Transverse colon (tissue), 4 donors: ENCODE data around the gene NDUFS3. TPM values are rescaled to one million over a fixed set of nuclear protein-coding genes. Genes with fewer than 3 reads are reported as not detected.

Experiments
- DNase-seq: peaks from one replicate; pipeline ENCODE4 v3.0.0-alpha.2; 2019
- H3K27ac ChIP-seq, 4 donors: fragments of 200-600 bp; sonication (generic); 2 replicates each; pipeline ENCODE4 v1.5.1; 2016 to 2018; ENCODE audit warnings: inconsistent platforms in 4 of 4
- H3K27me3 ChIP-seq: fragments of 200-600 bp; sonication (generic); 2 replicates; pipeline ENCODE4 v1.5.1; 2017; ENCODE audit warnings: inconsistent platforms
- H3K36me3 ChIP-seq, 4 donors: fragments of 200-600 bp; sonication (generic); 2 replicates each; pipeline ENCODE4 v1.5.1; 2017 to 2019; ENCODE audit warnings: inconsistent platforms in 4 of 4
- H3K4me1 ChIP-seq, 4 donors: fragments of 200-600 bp; sonication (generic); 2 replicates each; pipeline ENCODE4 v1.5.1; 2017 to 2020; ENCODE audit warnings: inconsistent platforms in 4 of 4
- H3K4me3 ChIP-seq, 4 donors: fragments of 200-600 bp; sonication (generic); 1 replicate in 1 of 4; 2 replicates in 3 of 4; pipeline versions ENCODE4 v1.5.1 to v1.6.1; 2017 to 2019; ENCODE audit warnings: inconsistent platforms in 4 of 4
- H3K9me3 ChIP-seq, 2 donors: fragments of 200-600 bp; sonication (generic); 2 replicates each; pipeline ENCODE4 v1.5.1; 2017 to 2019; ENCODE audit warnings: inconsistent platforms in 2 of 2
- EP300 ChIP-seq: sonication (generic); formaldehyde crosslinking; IDR thresholded peaks from one replicate; pipeline ENCODE4 v1.6.1; 2017; ENCODE audit warnings: antibody characterized with exemption, low read depth
- POLR2A ChIP-seq: fragments of 450-650 bp; IDR thresholded peaks from one replicate; pipeline ENCODE4 v1.6.1; 2016; ENCODE audit warnings: antibody characterized with exemption, mild to moderate bottlenecking, moderate library complexity
- POLR2AphosphoS5 ChIP-seq, 3 donors: sonication (generic); formaldehyde crosslinking; IDR thresholded peaks; one replicate each; pipeline ENCODE4 v1.6.1; 2016; ENCODE audit warnings: antibody characterized with exemption in 3 of 3
- WGBS, 2 donors: methylation state at CpG; one replicate each; pipeline ENCODE4 v1.1.5; 2018; ENCODE audit warnings: low coverage in 1 of 2; 5-methylcytosine and 5-hydroxymethylcytosine counted together
- in situ Hi-C, 4 donors: fragments of 200-750 bp; cut with MboI; loops; one replicate each; pipeline versions ENCODE4 v1.15.0 to v1.15.1; 2017; ENCODE audit warnings: low sequenced_read_pairs in 3 of 4, low pct_ligation_motif_present in 1 of 4, low pct_unique_long_range_greater_than_20kb in 1 of 4
- intact Hi-C: fragments of 100-400 bp; cut with DNase I; formaldehyde crosslinking; loops from one replicate; pipeline ENCODE4 v1.15.1; 2023; ENCODE audit warnings: low total_unique reads
- total RNA-seq, 4 donors: library from RNA; depleted of rRNA; stranded (reverse); fragments of >200 nt; gene quantifications; one replicate each; pipeline ENCODE4 v1.1.0, GENCODE V29; 2016
- TF ChIP-seq, protein P1 (sequence below), 5 experiments: fragments of 200-600 bp in 3 of 5; fragments of 450-650 bp in 2 of 5; sonication (generic) in 3 of 5; IDR thresholded peaks; 1 replicate in 2 of 5; 2 replicates in 3 of 5; pipeline ENCODE4 v1.5.1; 2016 to 2017; ENCODE audit warnings: antibody characterized with exemption in 5 of 5, inconsistent platforms in 3 of 5, mild to moderate bottlenecking in 2 of 5, moderate library complexity in 1 of 5

NDUFS3 gene
- total RNA-seq, 4 donors from 2014 or later: 72.6 to 256 (median 213) TPM

DNA sequence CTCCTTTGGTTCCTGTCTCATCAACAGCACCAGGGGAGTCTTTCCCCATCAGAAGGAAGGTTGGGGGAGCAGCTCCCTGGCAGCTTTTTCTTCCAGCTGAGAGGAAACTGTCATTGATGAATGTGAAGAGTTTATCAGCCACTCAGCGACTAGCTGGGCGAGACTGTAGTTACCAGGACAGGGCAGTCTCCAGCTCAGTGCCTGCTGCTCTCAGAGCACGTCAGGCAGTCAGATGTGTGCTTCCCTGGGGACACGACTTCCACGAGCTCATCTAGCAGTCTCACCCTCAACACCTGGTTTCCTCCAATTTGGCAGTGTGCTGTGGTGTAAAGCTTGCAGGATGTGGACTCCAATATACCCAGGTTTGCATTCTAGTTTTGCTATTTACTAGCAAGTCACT lies 27.9 kb downstream of the NDUFS3 start:
- 51% methylated on average over 5 of the region's 5 CpGs; no CpG with 5 or more reads in 1 of the 2 donors for WGBS, 2 donors
- no peak for TF ChIP-seq POLR2AphosphoS5 (IDR thresholded peaks at IDR 0.05)
- TF ChIP-seq POLR2A: no peak
- TF ChIP-seq, protein P1, sequence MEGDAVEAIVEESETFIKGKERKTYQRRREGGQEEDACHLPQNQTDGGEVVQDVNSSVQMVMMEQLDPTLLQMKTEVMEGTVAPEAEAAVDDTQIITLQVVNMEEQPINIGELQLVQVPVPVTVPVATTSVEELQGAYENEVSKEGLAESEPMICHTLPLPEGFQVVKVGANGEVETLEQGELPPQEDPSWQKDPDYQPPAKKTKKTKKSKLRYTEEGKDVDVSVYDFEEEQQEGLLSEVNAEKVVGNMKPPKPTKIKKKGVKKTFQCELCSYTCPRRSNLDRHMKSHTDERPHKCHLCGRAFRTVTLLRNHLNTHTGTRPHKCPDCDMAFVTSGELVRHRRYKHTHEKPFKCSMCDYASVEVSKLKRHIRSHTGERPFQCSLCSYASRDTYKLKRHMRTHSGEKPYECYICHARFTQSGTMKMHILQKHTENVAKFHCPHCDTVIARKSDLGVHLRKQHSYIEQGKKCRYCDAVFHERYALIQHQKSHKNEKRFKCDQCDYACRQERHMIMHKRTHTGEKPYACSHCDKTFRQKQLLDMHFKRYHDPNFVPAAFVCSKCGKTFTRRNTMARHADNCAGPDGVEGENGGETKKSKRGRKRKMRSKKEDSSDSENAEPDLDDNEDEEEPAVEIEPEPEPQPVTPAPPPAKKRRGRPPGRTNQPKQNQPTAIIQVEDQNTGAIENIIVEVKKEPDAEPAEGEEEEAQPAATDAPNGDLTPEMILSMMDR (IDR thresholded peaks at IDR 0.05): no peak
- TF ChIP-seq EP300: no peak
- intact Hi-C loops (no loop called here), in situ Hi-C loops (no loop called here)
- Histone ChIP-seq H3K9me3 (no peaks in the 10 kb centered on the region), H3K4me3 (no peak overlapping the region), H3K36me3 (no peaks in the 10 kb centered on the region), H3K4me1 (peaks cover 0 to 5% (median 0%) of the 10 kb centered on the region in 4 donors), H3K27ac (no peak overlapping the region), H3K27me3 (no peaks in the 10 kb centered on the region)
- no peak for DNase-seq

DNA sequence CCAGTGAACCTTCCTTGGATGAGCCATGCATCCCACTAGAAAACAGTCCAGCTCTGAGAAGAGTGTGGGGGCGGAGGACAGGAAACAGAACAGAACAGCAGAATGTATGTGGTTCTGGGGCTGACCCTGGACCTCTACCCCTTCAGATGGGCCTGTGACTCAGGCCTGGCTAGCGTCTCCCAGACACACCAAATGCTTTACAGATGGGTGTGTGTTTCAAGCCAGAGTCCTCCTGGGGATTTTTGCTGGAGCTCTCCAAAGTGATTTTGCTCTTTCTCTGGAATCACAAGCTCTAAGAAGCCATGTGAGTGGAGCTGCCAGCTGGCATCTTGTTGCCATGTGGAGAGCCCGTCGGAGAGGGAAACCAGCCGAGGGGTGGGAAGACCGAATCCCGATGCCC lies 28.5 kb downstream of the NDUFS3 start:
- H3K9me3 ChIP-seq: no peaks in the 10 kb centered on the region
- peaks cover 0 to 5% (median 0%) of the 10 kb centered on the region in 4 donors for H3K4me1 ChIP-seq
- H3K27ac ChIP-seq: no peak overlapping the region
- no peaks in the 10 kb centered on the region for H3K27me3 ChIP-seq
- TF ChIP-seq, protein P1 (IDR thresholded peaks at IDR 0.05): no peak
- TF ChIP-seq EP300 (no peak), POLR2AphosphoS5 (IDR thresholded peaks at IDR 0.05) (no peak), POLR2A (no peak)
- DNase-seq: no peak
- intact Hi-C loops (no loop called here), in situ Hi-C loops (no loop called here)
- H3K36me3 ChIP-seq: no peaks in the 10 kb centered on the region
- no peak overlapping the region for H3K4me3 ChIP-seq
- 67 to 78% methylated on average over 1 to 7 of the region's 7 CpGs for WGBS, 2 donors

DNA sequence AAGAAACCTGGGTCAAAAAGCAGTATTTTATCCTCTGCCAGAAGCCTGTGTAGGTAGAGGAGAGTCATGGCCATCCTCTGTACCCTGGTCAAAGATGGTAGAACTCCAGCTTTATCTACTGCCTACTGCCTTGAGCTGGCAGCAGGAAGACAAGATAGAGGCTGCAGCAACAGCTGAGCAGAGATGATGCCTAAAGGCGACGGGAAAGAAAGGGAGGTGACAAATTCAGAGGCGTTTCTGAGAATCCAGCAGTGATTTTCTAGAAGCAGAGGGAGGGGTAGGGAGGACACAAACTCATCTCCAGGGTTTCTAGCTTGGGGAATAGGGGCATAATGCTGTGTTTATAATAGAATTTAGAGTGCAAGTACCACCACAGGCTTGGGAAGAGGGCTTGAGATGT lies 30.8 kb downstream of the NDUFS3 start:
- 71% methylated on average over 3 of the region's 3 CpGs; no CpG with 5 or more reads in 1 of the 2 donors for WGBS, 2 donors
- Histone ChIP-seq H3K27me3 (no peaks in the 10 kb centered on the region), H3K9me3 (no peaks in the 10 kb centered on the region), H3K4me1 (peaks cover 0 to 5% (median 0%) of the 10 kb centered on the region in 4 donors), H3K27ac (no peak overlapping the region), H3K4me3 (no peak overlapping the region), H3K36me3 (no peaks in the 10 kb centered on the region)
- TF ChIP-seq, protein P1 (IDR thresholded peaks at IDR 0.05): no peak
- no peak for TF ChIP-seq POLR2A
- no peak for TF ChIP-seq POLR2AphosphoS5 (IDR thresholded peaks at IDR 0.05)
- TF ChIP-seq EP300: no peak
- intact Hi-C loops: no loop called here
- DNase-seq: no peak
- in situ Hi-C loops: no loop called here

DNA sequence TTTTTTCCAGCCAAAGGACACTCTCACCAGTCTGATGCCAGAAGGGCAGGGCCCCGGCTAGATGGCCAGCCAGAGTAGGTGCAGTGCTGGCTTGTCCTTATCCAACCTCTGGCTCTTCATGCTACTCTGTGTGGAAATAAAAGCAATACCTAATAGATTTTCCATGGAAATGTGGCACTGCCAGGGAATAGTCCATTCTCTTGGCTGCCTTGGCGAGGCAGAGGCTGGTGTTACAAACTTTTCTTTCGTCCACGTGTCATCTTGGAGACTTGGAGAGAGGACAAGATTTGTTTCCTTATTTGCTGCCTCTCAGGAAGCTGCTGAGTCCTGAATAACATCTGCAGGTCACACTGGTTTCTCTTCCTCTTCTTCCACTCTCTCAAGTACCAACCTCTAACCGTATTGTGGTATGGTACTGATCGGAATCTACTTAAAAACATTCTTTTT lies 32.5 kb downstream of the NDUFS3 start:
- WGBS, 2 donors: 79% methylated on average over 6 of the region's 6 CpGs; no CpG with 5 or more reads in 1 of the 2 donors
- in situ Hi-C loops: no loop called here
- Histone ChIP-seq H3K4me3 (no peak overlapping the region), H3K36me3 (no peaks in the 10 kb centered on the region), H3K9me3 (no peaks in the 10 kb centered on the region), H3K4me1 (peaks cover 0 to 5% (median 0%) of the 10 kb centered on the region in 4 donors), H3K27ac (no peak overlapping the region), H3K27me3 (no peaks in the 10 kb centered on the region)
- TF ChIP-seq, protein P1 (IDR thresholded peaks at IDR 0.05): no peak
- TF ChIP-seq POLR2A (no peak), EP300 (no peak), POLR2AphosphoS5 (IDR thresholded peaks at IDR 0.05) (no peak)
- intact Hi-C loops: no loop called here
- DNase-seq: no peak
